Suppressor macrophage treated with lipopolysaccharide for 1 hour (primary cell): ENCODE data around the gene ZNF582.
"Not testable (repeated sequence)": the region's sequence is repeated elsewhere in the genome, so short reads cannot be mapped to it uniquely, and the experiment has no call there.

ENCODE experiments used
- DNase-seq, 3 donors: peaks; one replicate each; pipeline ENCODE4 v3.0.0-alpha.2; 2020 to 2022

ZNF582 gene

DNA sequence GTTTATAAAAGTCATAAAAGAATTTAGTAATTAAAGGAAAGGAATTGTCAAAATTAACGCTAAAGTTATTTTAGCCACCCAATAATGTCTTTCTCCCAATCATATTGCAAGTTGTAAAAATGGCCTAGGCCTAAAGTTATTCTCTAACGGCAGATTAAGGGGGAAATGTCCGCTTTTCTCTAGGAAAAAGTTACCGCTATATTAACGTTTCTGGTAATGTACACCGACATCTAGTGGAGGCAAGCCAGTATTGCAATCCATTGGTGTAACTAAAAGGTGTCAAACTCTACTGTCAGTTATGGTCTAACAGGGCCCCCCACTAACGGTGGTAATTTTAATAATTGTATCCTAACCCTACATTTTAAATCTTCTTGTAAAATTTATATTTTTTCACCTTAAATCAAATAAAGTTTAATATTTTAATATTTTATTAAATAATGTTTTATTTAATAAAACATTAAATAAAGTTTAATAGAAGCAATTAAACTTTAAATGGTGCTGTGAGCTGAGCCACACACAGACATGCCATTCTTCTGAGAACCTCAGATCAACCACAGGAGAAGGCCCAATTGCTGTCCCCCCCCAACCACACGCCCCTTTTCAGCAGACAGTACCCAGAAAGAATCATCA, 42.8 kb downstream of the ZNF582 start:
- DNase-seq = peak; percentile 73 to 81 (median 77)

DNA sequence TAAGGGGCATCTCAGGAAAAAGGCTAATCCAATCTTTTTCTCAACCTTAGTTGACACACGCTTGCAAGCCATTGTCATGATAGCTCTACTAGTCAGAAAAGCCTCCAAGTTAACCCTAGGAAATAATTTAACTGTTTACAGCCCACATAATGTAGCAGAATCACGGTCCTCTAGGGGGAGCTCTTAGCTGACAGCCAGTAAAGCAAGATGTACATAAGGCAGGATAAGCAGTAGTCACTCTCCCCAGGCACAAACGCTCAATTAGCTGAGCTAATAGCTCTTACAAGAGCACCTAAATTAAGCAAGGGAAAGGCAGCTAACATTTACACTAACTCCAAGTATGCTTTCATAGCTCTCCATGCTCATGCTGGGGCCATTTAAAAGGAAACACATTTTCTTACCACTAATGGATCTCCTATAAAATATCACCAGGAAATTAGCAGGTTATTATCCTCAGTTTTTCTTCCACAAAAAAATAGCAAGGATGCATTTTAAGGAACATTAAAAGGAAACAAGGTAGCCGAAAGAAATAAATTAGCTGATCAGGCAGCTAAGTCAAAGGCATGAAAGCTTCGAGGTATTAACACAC, 45.0 kb downstream of the ZNF582 start:
- peak in 2 of 3 donors; percentile 39 to 43 for DNase-seq

DNA sequence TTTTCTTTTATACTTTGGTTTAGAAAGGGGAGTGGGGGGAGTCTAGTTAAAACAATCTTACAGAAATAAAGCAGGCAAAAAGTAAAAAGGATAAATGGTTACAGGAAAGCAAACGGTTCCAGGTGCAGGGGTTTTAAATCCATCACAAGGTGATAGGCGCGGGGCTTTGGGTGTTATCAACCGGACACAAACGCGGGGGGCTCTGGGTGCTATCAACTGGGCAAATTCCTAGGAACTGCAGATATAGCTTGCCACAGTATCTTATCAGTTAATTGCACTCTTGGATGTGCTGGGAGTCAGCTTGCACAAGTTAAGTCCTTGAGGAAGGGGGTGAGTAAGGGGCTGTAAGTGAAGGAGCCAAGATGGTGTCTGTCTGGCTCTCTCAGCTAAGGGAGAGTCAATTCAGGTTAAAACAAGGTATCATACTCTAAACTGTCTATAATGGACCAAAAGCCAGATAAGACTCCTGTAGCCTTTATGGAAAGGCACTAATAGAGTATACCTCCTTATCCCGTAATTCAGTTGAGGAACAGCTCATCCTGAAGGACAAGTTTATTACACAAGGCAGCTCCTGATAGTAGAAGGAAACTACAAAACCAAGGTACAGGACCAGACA, 46.1 kb downstream of the ZNF582 start:
- no peak for DNase-seq

DNA sequence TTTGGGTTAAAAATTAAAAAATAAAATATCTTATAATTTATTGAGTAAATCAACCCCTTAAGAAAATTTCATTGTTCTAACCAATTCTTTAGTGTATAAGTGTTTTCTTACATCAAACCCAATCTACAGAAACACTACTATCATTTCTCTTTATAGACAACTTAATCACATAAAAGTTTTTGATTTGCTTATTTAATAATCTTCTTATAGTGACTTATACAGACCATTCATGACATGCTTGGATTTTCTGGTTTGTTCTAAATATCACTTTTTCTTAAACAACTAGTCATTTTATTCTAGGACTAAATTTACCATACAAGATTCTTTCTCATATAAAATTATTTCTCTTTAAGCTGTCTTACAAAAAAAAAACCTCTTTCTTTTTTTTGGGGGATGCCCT, 51.4 kb downstream of the ZNF582 start:
- DNase-seq = no peak

DNA sequence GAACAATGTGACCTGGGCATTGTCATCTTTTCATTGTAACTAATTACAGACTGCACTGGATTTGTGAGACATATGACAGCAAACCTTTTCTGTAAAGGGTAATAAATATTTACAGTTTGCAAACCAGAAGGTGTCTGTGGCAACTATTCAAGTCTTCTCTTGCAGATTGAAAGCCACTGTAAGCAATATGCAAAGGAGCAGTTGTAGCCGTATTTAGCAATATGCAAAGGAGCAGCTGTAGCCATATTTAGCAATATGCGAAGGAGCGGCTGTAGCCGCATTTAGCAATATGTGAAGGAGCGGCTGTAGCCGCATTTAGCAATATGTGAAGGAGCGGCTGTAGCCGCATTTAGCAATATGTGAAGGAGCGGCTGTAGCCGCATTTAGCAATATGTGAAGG, 54.3 kb downstream of the ZNF582 start:
- DNase-seq = not testable (repeated sequence)

DNA sequence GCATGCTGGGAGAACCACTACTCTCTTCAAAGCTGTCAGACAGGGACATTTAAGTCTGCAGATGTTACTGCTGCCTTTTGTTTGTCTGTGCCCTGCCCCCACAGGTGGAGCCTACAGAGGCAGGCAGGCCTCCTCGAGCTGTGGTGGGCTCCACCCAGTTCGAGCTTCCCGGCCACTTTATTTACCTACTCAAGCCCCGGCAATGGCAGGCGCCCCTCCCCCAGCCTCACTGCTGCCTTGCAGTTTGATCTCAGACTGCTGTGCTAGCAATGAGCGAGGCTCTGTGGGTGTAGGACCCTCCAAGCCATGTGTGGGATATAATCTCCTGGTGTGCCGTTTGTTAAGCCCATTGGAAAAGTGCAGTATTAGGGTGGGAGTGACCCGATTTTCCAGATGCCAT, 56.3 kb downstream of the ZNF582 start:
- DNase-seq = not testable (repeated sequence)

DNA sequence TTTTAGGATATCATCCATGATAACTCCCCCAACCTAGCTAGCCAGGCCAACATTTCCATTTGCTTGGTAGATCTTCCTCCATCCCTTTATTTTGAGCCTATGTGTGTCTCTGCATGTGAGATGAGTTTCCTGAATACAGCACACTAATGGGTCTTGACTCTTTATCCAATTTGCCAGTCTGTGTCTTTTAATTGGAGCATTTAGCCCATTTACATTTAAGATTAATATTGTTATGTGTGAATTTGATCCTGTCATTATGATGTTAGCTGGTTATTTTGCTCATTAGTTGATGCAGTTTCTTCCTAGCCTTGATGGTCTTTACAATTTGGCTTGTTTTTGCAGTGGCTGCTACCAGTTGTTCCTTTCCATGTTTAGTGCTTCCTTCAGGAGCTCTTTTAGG, 58.0 kb downstream of the ZNF582 start:
- not testable (repeated sequence) for DNase-seq

DNA sequence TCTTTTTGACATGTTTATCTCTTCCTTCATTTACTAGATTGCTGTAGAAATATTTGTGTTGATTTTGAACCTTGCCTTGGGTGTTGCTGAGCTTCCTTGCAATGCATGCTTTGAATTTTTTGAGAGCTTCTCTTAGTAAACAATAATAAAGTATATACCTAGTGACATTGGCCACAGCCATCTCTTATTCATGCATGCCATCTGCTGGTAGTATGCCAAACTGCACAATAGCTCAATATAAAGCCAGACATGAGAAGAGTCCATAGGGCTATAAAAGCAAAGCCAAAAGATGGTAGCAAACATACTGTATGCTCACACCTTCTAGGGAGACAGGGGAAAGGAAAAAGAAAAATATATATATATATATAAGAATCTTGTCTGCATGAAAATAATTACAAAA, 59.8 kb downstream of the ZNF582 start:
- peak; percentile 78 to 88 (median 85) for DNase-seq
